ENCODE data around the gene KIF13A.
"Not testable (repeated sequence)": the region's sequence is repeated elsewhere in the genome, so short reads cannot be mapped to it uniquely, and the experiment has no call there.

The KIF13A gene

GRCh38 chr6:17950095-17950494 lies 37.3 kb downstream of the KIF13A start:
- TF ChIP-seq CTCF (IDR thresholded peaks at IDR 0.05) (no peak), ZFX (IDR thresholded peaks at IDR 0.05; ENCODE audit: borderline replicate concordance) (no peak)
- H3K27ac ChIP-seq: no peak overlapping the region

- no peak overlapping the region for H3K27ac ChIP-seq
- TF ChIP-seq ZFX (IDR thresholded peaks at IDR 0.05; ENCODE audit: borderline replicate concordance) (no peak), CTCF (IDR thresholded peaks at IDR 0.05) (no peak)
Observed at GRCh38 chr6:17949168-17949567, 38.3 kb downstream of the KIF13A start.

- TF ChIP-seq CTCF (IDR thresholded peaks at IDR 0.05): no peak
- TF ChIP-seq ZFX (IDR thresholded peaks at IDR 0.05; ENCODE audit: borderline replicate concordance): no peak
- H3K27ac ChIP-seq: no peak overlapping the region
Observed at GRCh38 chr6:17948725-17949124, 38.7 kb downstream of the KIF13A start.

GRCh38 chr6:17947574-17947973 lies 39.9 kb downstream of the KIF13A start:
- not testable (repeated sequence) for H3K27ac ChIP-seq

- H3K27ac ChIP-seq: no peak overlapping the region
Observed at GRCh38 chr6:17945575-17945974, 41.9 kb downstream of the KIF13A start.

GRCh38 chr6:17945111-17945510 lies 42.3 kb downstream of the KIF13A start:
- no peak overlapping the region for H3K27ac ChIP-seq
- TF ChIP-seq ZFX (IDR thresholded peaks at IDR 0.05; ENCODE audit: borderline replicate concordance) (no peak), CTCF (IDR thresholded peaks at IDR 0.05) (no peak)

More at GRCh38 chr6:17945575-17945974, 41.9 kb downstream of the KIF13A start:
- no peak for TF ChIP-seq CTCF (IDR thresholded peaks at IDR 0.05)
- TF ChIP-seq ZFX (IDR thresholded peaks at IDR 0.05; ENCODE audit: borderline replicate concordance): no peak

- H3K27ac ChIP-seq: no peak overlapping the region
- TF ChIP-seq ZFX (IDR thresholded peaks at IDR 0.05; ENCODE audit: borderline replicate concordance): no peak
- TF ChIP-seq CTCF (IDR thresholded peaks at IDR 0.05): no peak
Observed at GRCh38 chr6:17941318-17941717, 46.1 kb downstream of the KIF13A start.

- TF ChIP-seq CTCF (IDR thresholded peaks at IDR 0.05): no peak
- no peak overlapping the region for H3K27ac ChIP-seq
Observed at GRCh38 chr6:17940151-17940792, 47.2 kb downstream of the KIF13A start.

All from 22Rv1 (cell line).